GM12878 (cell line): ENCODE results near the gene CR1.

Source experiments
- CTCF ChIP-seq, 3 experiments: IDR thresholded peaks in 2 of 3; conservative IDR thresholded peaks in 1 of 3; 2 replicates each; pipeline ENCODE4 v1.5.1; 2011; ENCODE audit warnings: low read depth in 3 of 3, low read length in 3 of 3, mild to moderate bottlenecking in 3 of 3, control low read depth in 2 of 3, moderate library complexity in 2 of 3, inconsistent platforms in 1 of 3, mixed read lengths in 1 of 3; ENCODE audit not compliant: control insufficient read depth in 2 of 3, insufficient read depth in 1 of 3; ENCODE audit errors: extremely low read depth in 1 of 3
- EZH2 ChIP-seq: IDR thresholded peaks from 2 replicates; pipeline ENCODE4 v1.6.1; 2012; ENCODE audit warnings: low read depth, mild to moderate bottlenecking, control low read depth, inconsistent platforms, low read length, borderline replicate concordance; ENCODE audit not compliant: control insufficient read depth
- POLR2A ChIP-seq: IDR thresholded peaks from 2 replicates; pipeline ENCODE4 v1.6.1; 2011; ENCODE audit warnings: low read depth, mild to moderate bottlenecking, low read length
- RUNX3 ChIP-seq: IDR thresholded peaks from 2 replicates; pipeline ENCODE4 v1.6.1; 2012; ENCODE audit warnings: low read length, inconsistent platforms

- no peak for TF ChIP-seq CTCF (IDR thresholded peaks at IDR 0.05 in 2 of 3, conservative IDR thresholded peaks at IDR 0.05 in 1 of 3; ENCODE audit: control insufficient read depth in 2 of 3, extremely low read depth in 1 of 3, insufficient read depth in 1 of 3, low read depth in 3 of 3, low read length in 3 of 3)
- no peak for TF ChIP-seq EZH2
- TF ChIP-seq POLR2A: no peak
- TF ChIP-seq RUNX3: no peak
Observed at GRCh38 chr1:207519505-207520399, 23.8 kb downstream of the CR1 start.
